ENCODE measurements around the gene UPP1. TPM values are rescaled to one million over a fixed set of nuclear protein-coding genes. Genes with fewer than 3 reads are reported as not detected.

The UPP1 gene
- total and polyA plus RNA-seq, 2 of the 13 experiments (the other 11 are each of a cell fraction or from before 2014, with no cell fraction given): 5.7 to 9.8 TPM

DNA sequence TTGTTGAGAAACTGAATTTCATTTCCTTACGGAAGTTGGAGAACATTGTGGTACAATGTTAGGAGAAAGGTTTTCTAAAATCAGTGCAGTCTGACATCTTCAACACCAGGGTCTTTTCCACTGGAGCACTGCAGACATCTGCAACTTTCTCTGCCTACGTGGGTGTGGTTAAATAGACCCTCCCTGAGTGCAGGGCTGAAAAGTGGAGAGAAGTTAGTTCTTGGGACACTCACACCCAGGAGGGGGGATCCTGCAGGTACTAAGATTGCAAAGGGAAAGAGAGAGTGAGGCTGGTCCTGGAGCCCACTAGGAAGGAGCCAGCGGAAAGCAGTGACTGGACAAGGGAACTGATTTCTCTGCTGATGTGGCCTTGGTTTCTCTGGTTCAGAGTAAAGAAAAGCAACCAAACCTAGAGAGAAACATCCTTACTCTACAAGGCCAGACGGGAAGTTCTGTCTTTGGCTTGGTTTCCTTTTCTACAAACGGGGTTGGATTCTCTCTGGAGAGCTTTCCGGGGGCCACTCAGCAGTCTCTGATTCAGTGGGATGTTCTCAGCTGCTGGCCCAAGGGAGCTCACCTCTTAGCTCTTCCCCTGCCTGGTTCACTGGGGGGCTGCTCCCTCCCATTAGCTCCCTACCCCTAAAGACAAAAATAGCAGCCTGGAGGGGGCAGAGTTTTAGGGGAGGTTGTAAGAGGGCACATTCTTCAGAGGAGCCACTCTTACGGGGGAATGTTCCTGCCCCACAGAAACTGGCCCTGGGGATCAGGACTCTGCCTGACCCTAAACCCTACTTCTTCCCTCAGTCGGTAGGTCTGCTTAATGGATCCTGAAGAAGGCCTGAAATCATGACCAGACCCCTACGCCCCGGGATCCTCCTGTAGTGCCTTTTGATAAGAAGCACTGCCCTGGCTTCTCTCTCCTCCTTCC, 2.7 kb downstream of the UPP1 start:
- Histone ChIP-seq H3K4me2 (ENCODE audit: low read depth, low read length) (no peak overlapping the region), H3K4me3 (replicated peaks in 1 of 3; ENCODE audit: insufficient read depth in 1 of 3, low read depth in 2 of 3, low read length in 3 of 3) (no peak overlapping the region), H3K9ac (ENCODE audit: insufficient read depth, low read depth, low read length) (no peak overlapping the region), H2AFZ (ENCODE audit: low read length) (no peak overlapping the region), H3K9me3 (ENCODE audit: low read length) (no peaks in the 10 kb centered on the region), H3K79me2 (ENCODE audit: insufficient read depth, low read length) (no peaks in the 10 kb centered on the region), H3K27ac (ENCODE audit: extremely low read length, insufficient read depth, low read length) (no peak overlapping the region), H3K36me3 (replicated peaks in 1 of 2; ENCODE audit: control insufficient read depth in 1 of 2, insufficient read depth in 2 of 2, low read length in 2 of 2) (peaks cover 3 to 8% of the 10 kb centered on the region in 2 experiments; a peak in 3 of 5 replicates), H4K20me1 (ENCODE audit: insufficient read depth, low read length) (no peaks in the 10 kb centered on the region), H3K4me1 (ENCODE audit: insufficient read depth, low read length) (peaks cover 36% of the 10 kb centered on the region), H3K27me3 (ENCODE audit: control insufficient read depth in 1 of 2, insufficient read depth in 2 of 2, low read length in 2 of 2) (no peaks in the 10 kb centered on the region)
- no TSS peak for BruUV-seq (replicated peaks)
- intact Hi-C loops (cut with micrococcal nuclease; ENCODE audit: unreplicated experiment): no loop called here
- WGBS (ENCODE audit: low lambda C conversion rate): 90% methylated on average over 9 of the region's 10 CpGs
- in situ Hi-C loops (cut with HindIII; ENCODE audit: extremely low pct_ligation_motif_present, low pct_unique_long_range_greater_than_20kb): no loop called here
- FAIRE-seq: no peak
- no peak for ATAC-seq
- ChIA-PET POLR2A (no interaction called here), CTCF (ENCODE audit: low intra/inter-chr PET ratio, low total read pairs) (no interaction called here)
- no peak for DNase-seq (ENCODE audit: low spot score)
- TF ChIP-seq, protein P1, sequence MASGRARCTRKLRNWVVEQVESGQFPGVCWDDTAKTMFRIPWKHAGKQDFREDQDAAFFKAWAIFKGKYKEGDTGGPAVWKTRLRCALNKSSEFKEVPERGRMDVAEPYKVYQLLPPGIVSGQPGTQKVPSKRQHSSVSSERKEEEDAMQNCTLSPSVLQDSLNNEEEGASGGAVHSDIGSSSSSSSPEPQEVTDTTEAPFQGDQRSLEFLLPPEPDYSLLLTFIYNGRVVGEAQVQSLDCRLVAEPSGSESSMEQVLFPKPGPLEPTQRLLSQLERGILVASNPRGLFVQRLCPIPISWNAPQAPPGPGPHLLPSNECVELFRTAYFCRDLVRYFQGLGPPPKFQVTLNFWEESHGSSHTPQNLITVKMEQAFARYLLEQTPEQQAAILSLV (CRISPR knock-in tag; IDR thresholded peaks at IDR 0.05; ENCODE audit: borderline replicate concordance): no peak
- no peak for TF ChIP-seq ETV5 (CRISPR knock-in tag; IDR thresholded peaks at IDR 0.05; ENCODE audit: borderline replicate concordance)
- TF ChIP-seq, protein P2, sequence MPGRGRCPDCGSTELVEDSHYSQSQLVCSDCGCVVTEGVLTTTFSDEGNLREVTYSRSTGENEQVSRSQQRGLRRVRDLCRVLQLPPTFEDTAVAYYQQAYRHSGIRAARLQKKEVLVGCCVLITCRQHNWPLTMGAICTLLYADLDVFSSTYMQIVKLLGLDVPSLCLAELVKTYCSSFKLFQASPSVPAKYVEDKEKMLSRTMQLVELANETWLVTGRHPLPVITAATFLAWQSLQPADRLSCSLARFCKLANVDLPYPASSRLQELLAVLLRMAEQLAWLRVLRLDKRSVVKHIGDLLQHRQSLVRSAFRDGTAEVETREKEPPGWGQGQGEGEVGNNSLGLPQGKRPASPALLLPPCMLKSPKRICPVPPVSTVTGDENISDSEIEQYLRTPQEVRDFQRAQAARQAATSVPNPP (CRISPR knock-in tag; IDR thresholded peaks at IDR 0.05): no peak
- TF ChIP-seq, protein P3, sequence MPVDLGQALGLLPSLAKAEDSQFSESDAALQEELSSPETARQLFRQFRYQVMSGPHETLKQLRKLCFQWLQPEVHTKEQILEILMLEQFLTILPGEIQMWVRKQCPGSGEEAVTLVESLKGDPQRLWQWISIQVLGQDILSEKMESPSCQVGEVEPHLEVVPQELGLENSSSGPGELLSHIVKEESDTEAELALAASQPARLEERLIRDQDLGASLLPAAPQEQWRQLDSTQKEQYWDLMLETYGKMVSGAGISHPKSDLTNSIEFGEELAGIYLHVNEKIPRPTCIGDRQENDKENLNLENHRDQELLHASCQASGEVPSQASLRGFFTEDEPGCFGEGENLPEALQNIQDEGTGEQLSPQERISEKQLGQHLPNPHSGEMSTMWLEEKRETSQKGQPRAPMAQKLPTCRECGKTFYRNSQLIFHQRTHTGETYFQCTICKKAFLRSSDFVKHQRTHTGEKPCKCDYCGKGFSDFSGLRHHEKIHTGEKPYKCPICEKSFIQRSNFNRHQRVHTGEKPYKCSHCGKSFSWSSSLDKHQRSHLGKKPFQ (CRISPR knock-in tag; IDR thresholded peaks at IDR 0.05; ENCODE audit: insufficient replicate concordance): no peak
- no peak for TF ChIP-seq ZNF781 (CRISPR knock-in tag; IDR thresholded peaks at IDR 0.05; ENCODE audit: borderline replicate concordance, not compliant biosample characterization)
- TF ChIP-seq NFIB (CRISPR knock-in tag; IDR thresholded peaks at IDR 0.05; ENCODE audit: borderline replicate concordance): no peak
- TF ChIP-seq, protein P4, sequence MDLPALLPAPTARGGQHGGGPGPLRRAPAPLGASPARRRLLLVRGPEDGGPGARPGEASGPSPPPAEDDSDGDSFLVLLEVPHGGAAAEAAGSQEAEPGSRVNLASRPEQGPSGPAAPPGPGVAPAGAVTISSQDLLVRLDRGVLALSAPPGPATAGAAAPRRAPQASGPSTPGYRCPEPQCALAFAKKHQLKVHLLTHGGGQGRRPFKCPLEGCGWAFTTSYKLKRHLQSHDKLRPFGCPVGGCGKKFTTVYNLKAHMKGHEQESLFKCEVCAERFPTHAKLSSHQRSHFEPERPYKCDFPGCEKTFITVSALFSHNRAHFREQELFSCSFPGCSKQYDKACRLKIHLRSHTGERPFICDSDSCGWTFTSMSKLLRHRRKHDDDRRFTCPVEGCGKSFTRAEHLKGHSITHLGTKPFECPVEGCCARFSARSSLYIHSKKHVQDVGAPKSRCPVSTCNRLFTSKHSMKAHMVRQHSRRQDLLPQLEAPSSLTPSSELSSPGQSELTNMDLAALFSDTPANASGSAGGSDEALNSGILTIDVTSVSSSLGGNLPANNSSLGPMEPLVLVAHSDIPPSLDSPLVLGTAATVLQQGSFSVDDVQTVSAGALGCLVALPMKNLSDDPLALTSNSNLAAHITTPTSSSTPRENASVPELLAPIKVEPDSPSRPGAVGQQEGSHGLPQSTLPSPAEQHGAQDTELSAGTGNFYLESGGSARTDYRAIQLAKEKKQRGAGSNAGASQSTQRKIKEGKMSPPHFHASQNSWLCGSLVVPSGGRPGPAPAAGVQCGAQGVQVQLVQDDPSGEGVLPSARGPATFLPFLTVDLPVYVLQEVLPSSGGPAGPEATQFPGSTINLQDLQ (CRISPR knock-in tag; IDR thresholded peaks at IDR 0.05): no peak
- TF ChIP-seq WIZ (CRISPR knock-in tag; IDR thresholded peaks at IDR 0.05): no peak
- TF ChIP-seq, protein P5, sequence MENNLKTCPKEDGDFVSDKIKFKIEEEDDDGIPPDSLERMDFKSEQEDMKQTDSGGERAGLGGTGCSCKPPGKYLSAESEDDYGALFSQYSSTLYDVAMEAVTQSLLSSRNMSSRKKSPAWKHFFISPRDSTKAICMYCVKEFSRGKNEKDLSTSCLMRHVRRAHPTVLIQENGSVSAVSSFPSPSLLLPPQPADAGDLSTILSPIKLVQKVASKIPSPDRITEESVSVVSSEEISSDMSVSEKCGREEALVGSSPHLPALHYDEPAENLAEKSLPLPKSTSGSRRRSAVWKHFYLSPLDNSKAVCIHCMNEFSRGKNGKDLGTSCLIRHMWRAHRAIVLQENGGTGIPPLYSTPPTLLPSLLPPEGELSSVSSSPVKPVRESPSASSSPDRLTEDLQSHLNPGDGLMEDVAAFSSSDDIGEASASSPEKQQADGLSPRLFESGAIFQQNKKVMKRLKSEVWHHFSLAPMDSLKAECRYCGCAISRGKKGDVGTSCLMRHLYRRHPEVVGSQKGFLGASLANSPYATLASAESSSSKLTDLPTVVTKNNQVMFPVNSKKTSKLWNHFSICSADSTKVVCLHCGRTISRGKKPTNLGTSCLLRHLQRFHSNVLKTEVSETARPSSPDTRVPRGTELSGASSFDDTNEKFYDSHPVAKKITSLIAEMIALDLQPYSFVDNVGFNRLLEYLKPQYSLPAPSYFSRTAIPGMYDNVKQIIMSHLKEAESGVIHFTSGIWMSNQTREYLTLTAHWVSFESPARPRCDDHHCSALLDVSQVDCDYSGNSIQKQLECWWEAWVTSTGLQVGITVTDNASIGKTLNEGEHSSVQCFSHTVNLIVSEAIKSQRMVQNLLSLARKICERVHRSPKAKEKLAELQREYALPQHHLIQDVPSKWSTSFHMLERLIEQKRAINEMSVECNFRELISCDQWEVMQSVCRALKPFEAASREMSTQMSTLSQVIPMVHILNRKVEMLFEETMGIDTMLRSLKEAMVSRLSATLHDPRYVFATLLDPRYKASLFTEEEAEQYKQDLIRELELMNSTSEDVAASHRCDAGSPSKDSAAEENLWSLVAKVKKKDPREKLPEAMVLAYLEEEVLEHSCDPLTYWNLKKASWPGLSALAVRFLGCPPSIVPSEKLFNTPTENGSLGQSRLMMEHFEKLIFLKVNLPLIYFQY (CRISPR knock-in tag; IDR thresholded peaks at IDR 0.05; ENCODE audit: borderline replicate concordance): no peak

Data from HepG2 (cell line).